Epithelial cell of prostate (primary cell): ENCODE measurements around the gene TFPI2.

Source experiments
- DNase-seq: peaks from one replicate; pipeline ENCODE4 v3.0.0-alpha.2; 2011; ENCODE audit warnings: low read depth, low spot score
- H3K27ac ChIP-seq: fragments of 450-650 bp; 2 replicates; pipeline ENCODE4 v1.5.1; 2017; ENCODE audit warnings: mild to moderate bottlenecking

TFPI2 gene

DNA sequence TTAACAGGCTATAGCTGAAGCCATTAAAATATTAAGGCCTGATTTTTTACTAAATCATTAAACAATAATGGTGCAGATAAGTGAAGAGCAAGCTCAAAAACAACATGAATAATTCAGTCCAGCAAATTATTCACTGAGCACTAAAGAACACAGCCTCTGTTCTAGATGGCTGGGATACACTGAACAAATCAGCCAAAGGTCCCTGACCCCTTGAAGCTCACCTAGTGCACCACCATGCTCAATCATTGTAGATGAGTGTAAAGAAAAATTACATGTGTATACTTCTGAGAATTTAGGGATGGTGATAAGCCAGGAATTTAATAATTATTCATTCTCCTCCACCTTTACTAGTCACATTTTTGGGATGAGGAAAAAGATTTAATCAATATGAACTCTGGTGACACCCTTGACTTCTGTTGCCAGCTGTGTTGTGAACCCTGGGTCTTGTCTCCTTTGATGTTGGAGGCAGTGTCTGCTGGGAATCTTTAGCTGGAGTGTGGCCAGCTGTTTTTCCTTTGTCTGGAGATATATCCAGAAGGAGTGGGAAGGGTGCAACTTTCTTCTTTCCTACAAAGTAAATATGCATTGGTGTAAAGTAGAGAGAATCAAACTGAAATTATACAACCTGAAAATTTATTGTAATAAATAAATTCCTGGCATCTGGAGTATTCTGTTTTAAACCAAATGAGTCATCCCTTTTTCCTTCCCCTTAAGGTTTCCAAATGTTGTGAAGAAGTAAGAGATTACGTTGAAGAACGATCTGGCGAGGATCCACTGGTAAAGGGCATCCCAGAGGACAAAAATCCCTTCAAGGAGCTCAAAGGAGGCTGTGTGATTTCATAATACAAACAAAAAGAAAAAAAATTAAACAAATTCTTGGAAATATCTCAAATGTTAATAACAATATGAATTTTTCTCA is 19.8 kb upstream of the TFPI2 start:
- no peak overlapping the region for H3K27ac ChIP-seq
- no peak for DNase-seq

DNA sequence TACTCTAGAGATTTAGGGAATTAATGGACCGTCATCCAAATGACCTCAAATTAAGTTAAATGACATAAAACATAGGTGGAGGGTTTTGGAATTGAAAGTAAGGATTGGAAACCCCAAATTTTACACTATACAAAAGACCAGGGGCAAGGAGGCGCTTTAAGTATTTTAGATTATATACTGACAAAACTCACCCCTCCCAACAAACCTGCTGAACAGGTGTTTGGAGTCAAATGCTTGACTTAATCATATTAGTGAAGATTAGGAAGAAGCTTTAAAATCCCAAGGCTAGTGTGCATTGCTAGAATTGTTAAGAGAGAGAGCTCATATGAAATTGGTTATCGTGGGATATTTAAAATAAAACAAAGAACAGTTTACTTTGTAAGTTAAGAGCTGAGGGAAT is 15.7 kb upstream of the TFPI2 start, which contains the start of gene GNGT1:
GNGT1 (plus strand) TSS at position 301 of the 400 bp plus-strand sequence. CDS start 180 bp downstream, outside the sequence.
- H3K27ac ChIP-seq: no peak within 1 kb of the TSS
- no peak for DNase-seq

DNA sequence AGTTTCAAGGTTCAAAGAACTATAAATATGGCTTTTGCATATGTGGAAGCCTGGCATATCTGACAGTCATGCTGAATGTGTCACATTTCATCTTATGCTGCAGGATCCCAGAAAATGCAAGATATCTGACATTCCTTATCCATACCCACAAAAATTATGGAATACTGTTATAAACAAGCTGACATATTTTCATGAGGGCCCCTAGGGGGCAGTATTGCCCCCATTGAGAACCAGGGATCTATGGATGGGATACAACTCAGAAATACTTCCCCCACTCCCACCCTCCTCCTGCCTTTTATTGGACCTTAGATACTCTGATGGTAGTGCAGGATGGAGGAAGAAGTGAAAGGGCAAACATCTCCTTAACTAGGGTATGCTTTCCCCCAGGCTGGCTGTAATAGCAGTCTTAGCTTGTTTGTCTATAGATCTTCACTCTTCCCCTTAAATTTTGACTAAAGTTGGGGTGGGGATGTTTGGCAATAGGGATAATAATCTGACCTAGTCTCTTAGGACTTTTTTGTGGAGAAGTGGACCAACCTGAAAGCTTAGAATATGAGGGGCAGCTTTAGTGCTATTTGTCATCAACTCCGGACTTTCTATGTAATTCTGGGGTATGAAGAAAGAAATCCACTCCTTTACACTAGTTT is 12.3 kb upstream of the TFPI2 start:
- no peak for DNase-seq
- H3K27ac ChIP-seq: no peak overlapping the region

DNA sequence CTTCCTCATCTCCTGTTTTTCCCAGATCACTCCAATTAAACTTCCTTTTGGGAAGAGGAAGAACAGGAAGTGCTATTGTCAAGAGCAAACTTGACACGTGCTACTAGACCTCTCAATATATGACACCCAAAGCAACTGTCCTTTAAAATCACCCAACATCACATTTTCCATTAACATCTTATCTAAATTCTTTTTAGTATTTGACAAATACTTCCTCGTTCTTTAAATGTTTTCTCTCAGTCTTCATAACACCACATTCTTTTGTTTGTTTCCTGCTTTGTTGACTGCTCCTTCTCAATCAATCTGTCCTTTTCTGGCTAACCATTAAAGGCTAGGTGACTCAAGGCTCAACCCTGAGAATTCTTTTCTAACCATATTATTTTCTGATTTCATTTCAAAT is 7.1 kb upstream of the TFPI2 start:
- H3K27ac ChIP-seq: no peak overlapping the region
- DNase-seq: no peak

DNA sequence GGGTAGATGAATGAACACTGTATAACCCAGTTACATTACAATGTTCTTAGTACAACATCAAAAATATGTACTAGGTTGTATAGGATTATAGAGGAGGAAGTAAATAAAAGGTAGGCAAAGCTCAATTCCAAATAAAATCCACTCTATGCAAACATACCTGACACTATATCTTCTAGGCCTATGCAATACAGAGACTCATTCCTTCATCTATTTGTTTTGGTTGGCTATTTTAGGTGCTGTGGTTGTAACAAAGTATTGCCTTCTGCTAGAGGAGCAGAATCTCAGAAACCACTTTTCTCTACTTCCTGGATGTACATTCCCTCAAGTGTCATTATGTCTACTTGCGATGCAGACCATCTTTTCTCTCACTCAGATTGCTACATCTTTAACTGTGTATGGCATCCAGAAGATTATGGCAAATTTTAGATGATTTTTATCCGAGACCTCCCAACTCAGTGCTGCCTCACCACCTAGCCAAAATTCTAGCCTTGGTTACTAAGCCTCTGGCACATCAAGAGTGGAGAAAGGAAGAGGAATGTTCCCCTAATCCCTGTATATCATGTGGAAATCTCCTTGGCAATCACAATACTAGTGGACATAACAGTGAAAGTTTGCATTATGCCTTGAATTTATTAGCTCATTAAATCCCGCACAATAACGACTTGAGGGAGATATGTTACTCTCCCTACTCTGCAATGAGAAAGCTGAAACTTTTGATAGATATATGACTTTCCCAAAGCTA is 5.5 kb upstream of the TFPI2 start:
- DNase-seq: no peak
- no peak overlapping the region for H3K27ac ChIP-seq

DNA sequence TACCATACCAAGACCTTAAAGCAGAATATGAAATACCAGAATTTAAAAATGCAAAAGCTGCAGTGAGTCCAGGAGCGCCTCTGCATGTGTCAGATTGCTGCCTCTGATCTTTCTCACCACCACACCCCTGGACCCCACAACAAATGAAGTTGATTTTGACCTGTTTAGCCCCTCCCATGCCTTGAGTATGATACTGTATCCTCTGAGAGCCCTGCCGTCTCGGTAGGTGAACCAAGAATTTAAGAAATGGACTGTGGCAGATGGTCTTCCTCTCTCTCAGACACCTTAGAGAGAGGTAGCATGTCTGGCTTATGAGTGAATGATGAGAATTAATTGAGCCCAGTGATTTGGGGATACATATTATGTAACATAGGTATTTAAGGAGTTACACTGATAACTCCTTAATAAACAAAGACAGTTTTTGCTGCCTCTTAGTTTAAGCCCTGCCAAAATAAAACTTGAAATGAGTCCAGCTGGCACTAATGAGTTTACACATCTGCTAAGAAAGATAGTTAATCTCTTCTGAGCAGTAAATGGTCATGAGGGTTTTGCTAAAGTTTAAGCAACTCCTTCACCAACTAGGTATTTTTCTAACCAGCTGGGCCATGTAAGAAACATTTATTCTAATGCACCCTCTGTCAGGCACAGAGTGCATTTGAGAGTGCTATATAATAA is 4.5 kb upstream of the TFPI2 start:
- DNase-seq: no peak
- no peak overlapping the region for H3K27ac ChIP-seq

DNA sequence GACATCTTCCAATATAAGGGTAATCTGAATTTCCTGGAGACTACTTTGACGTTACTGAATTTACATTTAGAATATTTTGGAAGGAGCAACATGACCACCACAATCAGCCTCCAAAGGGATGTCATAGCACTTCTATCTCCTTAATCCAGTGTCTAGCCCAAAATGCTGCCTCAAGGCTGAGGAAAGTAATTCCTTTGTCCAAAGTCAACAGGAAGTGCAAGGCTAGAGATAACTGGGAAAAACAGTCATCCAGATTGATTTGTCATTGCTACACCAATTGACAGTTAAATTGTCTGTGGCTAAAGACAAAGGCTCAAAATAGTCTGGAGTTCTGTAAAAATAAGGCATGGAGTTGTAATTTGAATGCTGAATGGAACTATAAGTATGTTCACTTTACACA is 3.9 kb upstream of the TFPI2 start:
- H3K27ac ChIP-seq: no peak overlapping the region
- no peak for DNase-seq

DNA sequence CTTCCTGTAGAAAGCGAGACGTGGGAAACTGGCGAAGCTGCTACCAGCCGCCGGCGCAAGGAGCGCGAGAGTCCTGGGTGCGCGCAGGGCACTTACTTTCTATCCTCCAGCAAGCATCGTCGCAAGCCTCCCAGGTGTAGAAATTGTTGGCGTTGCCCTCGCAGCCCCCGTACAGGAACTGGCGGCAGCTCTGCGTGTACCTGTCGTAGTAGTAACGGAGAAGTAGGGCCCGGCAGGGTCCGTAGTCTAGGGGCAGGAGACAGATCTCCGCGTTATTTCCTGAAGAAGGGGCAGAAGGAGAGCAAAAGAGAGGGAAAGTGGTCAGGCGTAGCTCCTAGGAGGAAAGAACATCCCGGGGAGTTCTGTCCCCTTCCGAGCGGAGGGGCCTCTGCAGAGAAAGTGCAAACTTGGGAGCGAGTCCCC is 501 bp downstream of the TFPI2 start:
- H3K27ac ChIP-seq: peak overlapping the region; percentile 68
- DNase-seq: peak; percentile 33

DNA sequence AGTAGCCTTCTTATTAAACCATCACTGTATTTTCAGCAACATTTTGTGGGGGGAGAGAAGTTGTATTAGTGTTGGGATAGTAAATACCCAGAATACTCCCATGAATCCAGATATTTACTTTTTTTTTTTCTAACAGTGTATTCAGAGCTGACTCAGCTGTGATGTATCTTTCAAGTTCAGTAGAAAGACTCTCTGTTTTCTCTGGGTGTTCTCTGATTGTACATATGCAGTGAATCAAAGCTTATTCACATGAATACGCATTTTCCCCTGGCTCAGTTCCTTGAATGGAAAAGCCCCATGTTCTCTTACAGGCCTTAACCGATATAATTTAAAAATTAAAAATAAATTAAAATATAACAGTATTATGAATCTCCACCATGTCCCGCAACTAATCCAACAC is 1.3 kb downstream of the TFPI2 start:
- H3K27ac ChIP-seq: peak overlapping the region; percentile 68
- peak; percentile 46 for DNase-seq

DNA sequence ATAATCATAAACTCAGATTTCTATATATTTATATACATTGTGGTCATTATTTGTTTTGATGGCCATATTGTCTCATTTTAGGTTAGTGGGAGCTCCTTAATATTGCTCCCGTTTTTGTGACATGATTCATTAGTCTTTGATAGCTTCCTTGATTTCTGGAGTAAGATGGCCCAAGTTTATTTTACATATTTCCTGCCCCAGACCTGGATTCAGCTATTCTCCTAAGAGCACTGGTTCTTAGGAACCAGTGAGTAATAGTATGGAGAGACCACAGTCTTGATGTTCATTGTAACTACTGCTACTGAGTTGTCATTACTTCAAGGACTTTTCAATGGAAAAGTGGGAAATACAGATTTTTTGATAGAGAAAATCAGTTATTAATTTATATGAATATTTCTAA is 6.0 kb downstream of the TFPI2 start:
- DNase-seq: no peak

DNA sequence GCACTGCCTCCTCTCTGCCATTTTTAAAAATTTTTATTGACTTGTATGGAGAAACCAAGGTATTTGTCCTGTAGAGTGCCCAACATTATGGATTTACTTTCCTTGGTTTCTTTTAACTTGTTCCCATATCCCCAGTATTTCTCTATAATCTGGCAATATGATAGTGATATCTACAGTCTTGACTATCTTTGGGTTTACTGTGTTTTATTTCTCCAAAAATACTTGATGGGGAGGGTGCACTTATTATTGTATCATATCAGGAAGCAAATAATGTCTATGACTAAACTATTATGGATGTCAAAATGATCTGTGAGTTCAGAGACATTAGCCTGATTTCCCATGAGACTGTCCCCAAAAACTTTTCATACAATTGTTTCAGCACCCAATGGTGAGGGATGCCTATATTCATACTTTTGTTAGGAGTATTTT is 6.6 kb downstream of the TFPI2 start:
- no peak overlapping the region for H3K27ac ChIP-seq
- no peak for DNase-seq

More for the DNA sequence above, 6.0 kb downstream of the TFPI2 start:
- no peak overlapping the region for H3K27ac ChIP-seq

DNA sequence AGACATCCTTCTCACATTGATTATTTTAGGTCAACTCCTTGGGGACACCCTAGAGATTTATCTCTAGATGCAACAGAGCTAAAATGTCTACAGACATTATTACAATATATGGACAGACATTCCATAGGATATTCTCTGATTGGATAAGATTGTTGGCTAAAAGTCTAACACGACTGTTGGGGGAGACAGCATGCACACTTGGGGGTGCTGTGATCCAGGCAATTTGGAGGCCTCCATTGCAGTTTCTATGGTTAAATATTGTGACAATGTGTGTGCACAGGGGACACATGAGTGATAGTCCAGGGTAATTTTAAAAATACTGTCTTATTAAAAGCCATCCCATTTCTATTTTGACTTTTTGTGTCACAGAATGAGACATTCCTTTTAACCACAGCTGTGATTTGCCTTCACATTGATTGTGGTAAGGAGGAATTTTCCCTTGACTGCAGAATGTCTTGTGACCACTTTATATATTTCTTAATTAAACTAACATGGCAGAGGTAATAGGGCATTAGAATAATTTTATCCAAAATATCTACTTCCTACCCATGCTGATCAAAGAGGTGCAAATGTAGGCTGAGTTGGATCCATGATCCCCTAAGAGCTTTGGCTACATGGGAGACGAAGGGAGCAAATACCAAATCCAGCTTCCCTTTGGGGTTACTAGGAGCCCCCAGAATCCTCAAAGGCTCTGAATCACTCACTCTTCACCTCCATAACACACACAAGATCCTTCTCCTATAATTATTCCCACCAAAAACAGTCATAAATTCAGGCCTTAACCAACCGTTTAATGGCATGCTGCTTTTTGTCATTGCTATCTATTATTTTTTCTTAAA is 7.3 kb downstream of the TFPI2 start:
- H3K27ac ChIP-seq: no peak overlapping the region

DNA sequence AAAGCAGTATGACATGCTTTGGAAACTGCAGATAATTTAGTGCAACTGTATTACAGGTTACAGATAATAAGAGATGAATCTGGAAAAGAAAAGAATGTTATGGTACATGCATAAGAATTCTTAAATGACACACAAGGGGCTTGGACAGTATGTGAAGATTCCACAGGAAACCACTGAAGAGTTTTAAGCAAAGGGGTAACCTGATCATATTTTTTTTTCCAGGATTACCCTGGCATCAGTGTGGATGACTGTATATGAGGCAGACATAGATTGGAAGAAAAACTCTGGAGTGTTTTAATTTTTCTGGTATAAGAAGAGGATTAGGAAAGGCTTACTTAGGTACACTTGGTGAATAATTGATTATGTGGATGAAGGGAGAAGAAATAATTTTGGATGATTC is 8.1 kb downstream of the TFPI2 start:
- no peak for DNase-seq
- H3K27ac ChIP-seq: no peak overlapping the region

More for the DNA sequence above, 7.3 kb downstream of the TFPI2 start:
- no peak for DNase-seq

DNA sequence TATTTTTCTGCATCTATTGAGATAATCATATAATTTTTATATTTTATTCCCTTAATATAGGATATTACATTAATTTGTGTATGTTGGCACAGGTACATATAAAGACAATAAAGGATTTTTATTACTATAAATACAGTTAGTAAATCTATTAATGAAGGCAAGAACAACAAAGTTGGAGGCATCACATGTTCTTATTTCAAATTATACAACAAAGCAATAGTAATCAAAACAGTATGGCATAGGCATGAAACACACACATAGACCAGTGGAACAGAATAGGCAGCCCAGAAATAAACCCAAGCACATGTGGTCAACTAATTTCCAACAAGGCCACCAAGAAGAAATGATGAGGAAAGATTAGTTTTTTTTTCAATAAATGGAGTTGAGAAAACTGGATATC is 11.2 kb downstream of the TFPI2 start:
- no peak for DNase-seq
- H3K27ac ChIP-seq: no peak overlapping the region

DNA sequence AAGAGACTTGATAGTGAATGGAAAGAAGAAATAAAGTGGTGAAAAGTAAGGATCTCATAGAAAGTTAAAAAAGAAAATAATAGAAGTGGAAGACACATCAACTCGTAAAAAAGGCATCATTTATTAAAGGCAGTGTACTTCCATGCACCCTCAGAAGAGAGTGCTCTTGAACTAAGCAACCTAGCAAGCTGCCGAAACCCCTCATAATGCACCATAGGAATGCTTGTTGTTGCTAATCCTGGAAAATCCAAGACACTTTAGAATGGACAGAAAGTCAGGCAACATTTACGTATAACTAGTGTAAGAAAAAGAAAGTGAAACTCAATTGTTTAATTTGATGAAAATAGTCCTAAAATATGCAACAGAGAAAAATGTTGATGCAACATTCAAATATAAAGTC is 12.8 kb downstream of the TFPI2 start:
- DNase-seq: no peak
- no peak overlapping the region for H3K27ac ChIP-seq

DNA sequence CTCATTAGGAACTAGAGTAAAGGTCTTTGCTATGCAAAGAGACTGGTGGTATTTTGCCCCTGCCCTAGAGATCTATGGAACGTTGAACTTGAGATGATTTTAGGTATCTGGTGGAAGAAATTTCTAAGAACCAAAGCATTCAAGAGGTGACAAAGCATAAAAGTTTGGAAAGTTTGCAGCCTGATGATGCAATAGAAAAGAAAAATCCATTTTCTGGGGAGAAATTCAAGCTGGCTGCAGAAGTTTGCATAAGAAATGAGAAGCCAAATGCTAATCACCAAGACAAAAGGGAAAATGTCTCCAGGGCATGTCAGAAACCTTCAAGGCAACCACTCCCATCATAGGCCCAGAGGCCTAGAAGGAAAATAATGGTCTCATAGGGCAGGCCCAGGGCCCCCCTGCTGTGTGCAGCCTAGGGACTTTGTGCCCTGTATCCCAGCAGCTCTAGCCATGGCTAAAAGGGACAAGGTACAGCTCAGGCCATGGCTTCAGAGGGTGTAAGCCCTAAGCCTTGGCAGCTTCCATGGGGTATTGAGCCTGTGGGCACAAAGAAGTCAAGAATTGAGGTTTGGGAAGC is 16.5 kb downstream of the TFPI2 start:
- H3K27ac ChIP-seq: no peak overlapping the region
- no peak for DNase-seq

DNA sequence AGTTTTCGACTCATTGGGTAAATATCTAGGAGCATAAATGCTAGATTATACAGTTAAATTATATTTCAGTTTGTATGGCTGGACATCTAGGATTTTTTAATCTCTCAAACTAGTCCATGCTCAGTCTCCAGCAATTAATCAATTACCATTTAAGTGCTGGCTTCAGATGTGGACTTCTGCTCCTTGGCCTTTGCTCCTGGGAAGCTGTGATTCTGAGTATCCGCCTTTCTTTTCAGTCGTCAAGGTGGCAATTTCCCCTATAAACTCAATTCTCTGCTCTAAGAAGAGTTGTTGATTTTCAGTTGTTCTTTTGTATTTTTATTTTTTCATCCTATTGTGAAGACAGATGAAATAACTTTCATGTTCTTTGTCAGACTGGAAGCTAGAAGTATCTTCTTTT is 23.7 kb downstream of the TFPI2 start:
- no peak overlapping the region for H3K27ac ChIP-seq
- no peak for DNase-seq

DNA sequence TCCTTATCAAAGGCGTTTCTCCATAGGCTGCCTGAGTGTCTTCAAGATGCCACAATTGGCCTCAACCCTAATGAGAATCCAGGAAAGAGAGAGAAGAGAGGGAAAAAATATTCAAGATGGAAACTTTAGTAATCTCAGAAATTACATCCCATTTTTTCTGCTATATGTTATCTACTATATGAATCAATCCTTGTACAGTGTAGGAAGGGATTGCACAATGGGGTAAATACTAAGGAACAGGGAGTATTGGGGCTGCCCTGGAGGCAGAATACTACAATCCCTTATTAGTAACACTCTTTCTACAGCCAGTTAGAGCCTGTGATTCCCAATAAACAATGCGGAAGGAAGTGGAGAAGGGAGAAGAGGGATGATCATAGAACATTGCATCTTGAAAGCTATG is 27.9 kb downstream of the TFPI2 start:
- no peak overlapping the region for H3K27ac ChIP-seq
- DNase-seq: no peak

DNA sequence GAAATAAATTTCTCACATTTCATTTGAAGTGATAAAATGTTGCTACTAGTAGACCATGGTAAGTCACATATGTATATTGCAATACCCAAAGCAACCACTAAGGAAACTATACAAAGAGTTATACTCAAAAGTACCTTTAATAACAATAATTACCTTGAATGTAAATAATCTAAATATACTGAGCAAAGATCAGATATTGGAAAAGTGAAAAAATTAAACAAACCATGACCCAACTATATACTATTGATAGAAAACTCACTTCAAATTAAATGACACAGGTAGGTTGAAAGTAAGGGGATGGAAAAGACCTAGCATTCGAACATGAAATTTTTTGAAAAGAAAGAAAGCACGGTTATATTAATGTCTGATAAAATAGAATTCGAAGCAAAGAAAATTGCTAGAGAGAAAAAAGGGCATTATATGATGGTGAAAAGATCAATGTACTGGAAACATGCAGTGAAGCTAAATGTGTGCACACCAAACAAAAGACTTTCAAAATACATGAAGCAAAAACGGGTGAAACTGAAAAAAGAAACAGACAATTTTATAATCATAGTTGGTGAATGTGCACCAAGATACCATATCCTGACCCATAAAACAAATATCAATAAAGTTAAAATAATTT is 29.1 kb downstream of the TFPI2 start:
- no peak overlapping the region for H3K27ac ChIP-seq
- DNase-seq: no peak
